T-helper 1 cell (primary cell): ENCODE data around the gene SIPA1L2.

ENCODE experiments used
- DNase-seq, 5 donors: peaks; one replicate each; pipeline ENCODE4 v3.0.0-alpha.2; 2012 to 2020

Gene SIPA1L2

GRCh38 chr1:232589111-232589811 is 40.7 kb downstream of the SIPA1L2 start:
- no peak for DNase-seq

DNA sequence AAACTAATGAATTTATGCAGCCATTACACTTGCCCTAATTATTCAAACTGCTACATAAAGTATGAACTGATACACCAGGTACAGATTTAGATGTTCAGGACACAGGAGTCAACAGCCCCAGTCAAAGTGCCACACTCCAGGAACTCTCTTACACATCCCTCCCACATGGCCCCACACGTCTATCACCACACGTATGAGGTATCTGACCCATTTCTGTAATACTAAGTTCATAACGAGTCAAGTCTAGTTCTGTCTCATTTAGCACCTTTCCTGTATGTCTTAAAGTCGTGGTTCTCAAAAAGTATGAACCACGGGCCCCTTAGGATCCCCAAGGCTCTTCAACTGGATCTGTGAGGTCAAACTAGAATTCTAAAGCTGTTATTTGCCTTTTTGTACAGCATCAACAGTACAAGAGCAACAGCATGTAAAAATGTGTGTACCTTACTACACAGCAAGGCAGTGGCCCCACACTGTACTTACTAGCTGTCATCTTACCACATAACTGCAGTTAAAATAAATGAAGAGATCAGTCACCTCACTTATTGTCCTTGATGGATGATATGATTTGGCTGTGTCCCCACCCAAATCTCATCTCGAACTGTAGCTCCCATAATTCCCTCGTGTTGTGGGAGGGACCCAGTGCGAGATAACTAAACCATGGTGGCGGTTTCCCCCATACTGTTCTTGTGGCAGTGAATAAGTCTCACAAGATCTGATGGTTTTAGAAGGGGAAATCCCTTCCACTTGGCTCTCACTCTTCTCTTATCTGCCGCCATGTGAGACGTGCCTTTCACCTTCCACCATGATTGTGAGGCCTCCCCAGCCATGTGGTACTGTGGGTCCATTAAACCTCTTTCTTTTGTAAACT is 42.6 kb downstream of the SIPA1L2 start:
- DNase-seq, result no peak

DNA sequence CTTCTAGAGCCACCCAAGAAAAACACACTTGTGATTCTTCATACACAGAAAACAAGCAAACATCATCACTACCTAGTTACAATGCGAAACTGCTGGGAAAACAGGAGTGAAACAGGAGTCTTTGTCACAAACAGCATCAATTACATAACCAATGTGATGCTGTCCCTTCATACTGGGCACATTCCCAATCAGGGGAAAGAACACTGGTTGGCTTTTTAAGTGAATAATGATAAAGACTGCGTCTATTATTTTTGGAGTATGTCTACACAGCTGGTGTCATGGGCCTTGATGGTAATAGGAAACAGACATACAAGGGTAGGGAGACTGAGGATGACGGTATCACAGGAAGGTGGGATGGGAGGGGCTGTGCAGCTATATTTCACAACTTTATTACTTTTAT is 43.3 kb downstream of the SIPA1L2 start:
- DNase-seq, result no peak

- DNase-seq, result no peak
Measured at GRCh38 chr1:232585486-232585885, 44.4 kb downstream of the SIPA1L2 start.

- DNase-seq, result no peak
Measured at GRCh38 chr1:232581932-232582331, 48.0 kb downstream of the SIPA1L2 start.
